IgD-negative memory B cell (primary cell): ENCODE measurements around the gene STRIP1. TPM values are rescaled to one million over a fixed set of nuclear protein-coding genes. Genes with fewer than 3 reads are reported as not detected.

Experiments
- H3K27ac Mint-ChIP-seq, 3 donors: one replicate each; pipeline ENCODE4 v1.8.0; 2020 to 2022; ENCODE audit warnings: mild to moderate bottlenecking in 3 of 3, mixed read lengths in 3 of 3, moderate library complexity in 1 of 3
- H3K27me3 Mint-ChIP-seq: one replicate; pipeline ENCODE4 v1.8.0; 2021; ENCODE audit warnings: mixed read lengths
- H3K36me3 Mint-ChIP-seq: one replicate; pipeline ENCODE4 v1.8.0; 2020; ENCODE audit warnings: mild to moderate bottlenecking, mixed read lengths
- H3K4me1 Mint-ChIP-seq, 3 donors: one replicate each; pipeline ENCODE4 v1.8.0; 2020 to 2022; ENCODE audit warnings: mixed read lengths in 3 of 3, mild to moderate bottlenecking in 1 of 3
- H3K4me3 Mint-ChIP-seq, 4 donors: one replicate each; pipeline ENCODE4 v1.8.0; 2020 to 2022; ENCODE audit warnings: mild to moderate bottlenecking in 4 of 4, mixed read lengths in 4 of 4, moderate library complexity in 3 of 4
- H3K9me3 Mint-ChIP-seq, 3 donors: one replicate each; pipeline ENCODE4 v1.8.0; 2020 to 2021; ENCODE audit warnings: mixed read lengths in 3 of 3, mild to moderate bottlenecking in 1 of 3
- polyA plus RNA-seq: library from polyadenylated mRNA; unstranded; fragments of 300-500 nt; fragmentation: Illumina TruSeq; gene quantifications from one replicate; pipeline ENCODE4 v1.2.3, GENCODE V29; 2021

The STRIP1 gene
- polyA plus RNA-seq, 1 donor from 2014 or later = 22.5 TPM

DNA sequence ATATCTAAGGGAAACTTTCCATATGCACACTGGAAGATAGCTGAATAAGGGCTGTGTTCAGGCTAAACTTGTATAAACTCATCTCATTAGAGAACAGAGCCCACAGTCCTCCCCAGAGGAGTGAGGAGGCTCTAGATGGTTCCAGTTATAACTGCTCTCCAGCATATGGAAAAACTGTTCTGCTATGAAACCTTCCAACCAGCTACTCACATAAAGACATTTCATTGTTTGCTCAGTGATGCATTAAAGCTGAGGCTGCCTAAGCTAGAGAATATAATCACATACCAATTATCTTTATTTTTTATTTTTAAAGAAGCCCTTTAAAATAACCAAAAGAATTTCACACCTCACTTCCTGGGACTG is 36.6 kb upstream of the STRIP1 start:
- Mint-ChIP-seq H3K4me3 (no peak overlapping the region), H3K27me3 (no peaks in the 10 kb centered on the region), H3K27ac (no peak overlapping the region), H3K36me3 (peaks cover 2% of the 10 kb centered on the region), H3K9me3 (no peaks in the 10 kb centered on the region), H3K4me1 (peaks cover 9 to 16% (median 10%) of the 10 kb centered on the region in 3 donors)

DNA sequence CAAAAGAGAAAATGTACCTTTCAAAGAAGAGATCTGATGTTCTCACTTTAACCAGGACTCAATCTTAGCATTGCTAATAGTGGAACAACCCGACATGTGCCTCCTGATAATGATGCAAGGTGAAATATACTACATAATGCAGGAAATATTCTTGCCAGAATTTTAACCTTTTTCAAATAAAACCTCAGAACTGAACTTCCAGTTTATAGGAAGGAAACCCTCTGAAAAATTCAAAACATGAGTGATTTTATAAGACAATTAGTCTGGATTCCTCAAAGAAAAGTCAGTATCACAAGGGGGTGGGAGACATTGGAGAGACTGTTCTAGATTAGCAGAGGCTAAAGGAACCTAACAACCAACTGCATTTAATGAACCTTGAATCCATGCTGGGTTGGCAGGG is 31.7 kb upstream of the STRIP1 start:
- Mint-ChIP-seq H3K27me3 (no peaks in the 10 kb centered on the region), H3K4me3 (no peak overlapping the region), H3K9me3 (no peaks in the 10 kb centered on the region), H3K27ac (no peak overlapping the region), H3K36me3 (no peaks in the 10 kb centered on the region), H3K4me1 (peaks cover 21 to 35% (median 23%) of the 10 kb centered on the region in 3 donors)

DNA sequence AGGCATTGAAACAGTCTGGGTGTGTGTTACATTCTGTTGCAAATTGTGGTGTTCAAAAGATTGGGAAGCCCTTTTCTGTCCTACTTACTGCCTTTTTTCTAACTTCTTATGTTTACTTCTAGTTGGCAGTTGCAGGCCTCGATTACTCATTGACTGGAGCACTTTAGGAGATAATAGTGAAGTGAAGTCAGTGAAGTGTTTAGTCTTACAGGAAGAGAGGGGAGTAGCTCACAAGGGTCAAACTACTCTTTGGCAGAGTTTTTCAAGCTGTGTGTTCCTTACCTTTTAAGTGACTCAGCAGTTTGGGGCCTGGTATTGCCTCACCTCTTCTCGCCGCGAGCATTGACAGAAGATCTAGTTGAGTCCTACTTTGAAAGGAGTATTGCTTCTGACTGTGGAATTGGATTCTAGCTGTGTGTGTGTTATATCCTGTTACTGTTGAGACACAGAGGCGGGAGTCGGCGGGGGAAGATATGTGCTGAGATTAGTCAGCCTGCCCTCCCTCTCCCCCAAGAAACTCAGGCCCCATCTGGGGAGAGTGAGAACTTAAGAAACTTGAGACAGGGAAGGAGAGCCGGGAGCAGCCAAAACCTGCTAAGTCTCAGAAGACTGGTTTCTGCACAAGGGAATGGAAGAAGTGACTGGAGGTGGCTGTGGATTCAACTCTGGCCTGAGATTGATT is 30.5 kb upstream of the STRIP1 start:
- peak overlapping the region in 2 of 4 donors; percentile 38 to 59 for H3K4me3 Mint-ChIP-seq
- H3K4me1 Mint-ChIP-seq = peaks cover 21 to 33% (median 23%) of the 10 kb centered on the region in 3 donors
- peak overlapping the region in 2 of 3 donors; percentile 41 to 72 for H3K27ac Mint-ChIP-seq
- no peaks in the 10 kb centered on the region for H3K9me3 Mint-ChIP-seq
- no peaks in the 10 kb centered on the region for H3K36me3 Mint-ChIP-seq
- H3K27me3 Mint-ChIP-seq = no peaks in the 10 kb centered on the region

DNA sequence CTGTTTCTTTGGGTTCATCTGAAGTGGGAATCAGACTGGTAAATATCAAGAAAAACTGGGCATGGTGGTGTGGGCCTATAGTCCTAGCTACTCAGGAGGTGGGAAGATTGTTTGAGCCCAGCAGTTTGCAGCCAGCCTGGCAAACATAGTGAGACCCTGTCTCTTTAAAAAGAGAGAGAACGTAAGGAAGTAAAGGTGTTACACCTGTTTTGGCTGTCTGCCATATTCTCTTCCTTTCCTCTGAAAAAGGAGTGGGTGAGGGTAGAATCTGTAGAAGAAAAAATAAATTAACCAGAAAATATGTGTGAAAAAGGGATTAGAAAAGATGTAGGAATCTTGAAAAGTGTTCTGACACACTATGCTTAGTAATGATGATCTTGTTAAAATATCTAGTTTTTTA is 29.8 kb upstream of the STRIP1 start:
- no peak overlapping the region for H3K4me3 Mint-ChIP-seq
- H3K4me1 Mint-ChIP-seq = peaks cover 21 to 33% (median 22%) of the 10 kb centered on the region in 3 donors
- H3K27me3 Mint-ChIP-seq = no peaks in the 10 kb centered on the region
- no peaks in the 10 kb centered on the region for H3K36me3 Mint-ChIP-seq
- H3K9me3 Mint-ChIP-seq = no peaks in the 10 kb centered on the region
- peak overlapping the region in 1 of 3 donors; percentile 72 for H3K27ac Mint-ChIP-seq

DNA sequence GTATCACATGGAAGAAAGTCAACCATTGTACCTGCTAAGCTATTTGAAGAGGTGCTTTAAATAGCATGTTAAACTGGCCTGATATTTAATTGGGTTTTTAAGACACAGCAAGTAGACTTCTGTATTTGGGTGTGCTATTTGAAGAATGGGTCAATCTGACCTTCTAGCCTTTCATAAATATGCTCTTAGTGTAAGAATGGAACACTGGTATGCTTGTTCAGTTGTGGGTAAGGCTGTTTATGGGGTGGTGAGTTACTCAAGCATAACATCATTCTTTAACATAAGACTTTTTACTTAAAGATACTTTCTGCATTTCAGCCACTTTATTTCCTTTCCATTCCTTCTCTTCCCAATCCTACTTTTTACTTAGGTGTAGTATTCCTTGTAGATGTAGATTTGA is 28.5 kb upstream of the STRIP1 start:
- Mint-ChIP-seq H3K27ac (peak overlapping the region in 1 of 3 donors; percentile 88), H3K4me3 (no peak overlapping the region)

DNA sequence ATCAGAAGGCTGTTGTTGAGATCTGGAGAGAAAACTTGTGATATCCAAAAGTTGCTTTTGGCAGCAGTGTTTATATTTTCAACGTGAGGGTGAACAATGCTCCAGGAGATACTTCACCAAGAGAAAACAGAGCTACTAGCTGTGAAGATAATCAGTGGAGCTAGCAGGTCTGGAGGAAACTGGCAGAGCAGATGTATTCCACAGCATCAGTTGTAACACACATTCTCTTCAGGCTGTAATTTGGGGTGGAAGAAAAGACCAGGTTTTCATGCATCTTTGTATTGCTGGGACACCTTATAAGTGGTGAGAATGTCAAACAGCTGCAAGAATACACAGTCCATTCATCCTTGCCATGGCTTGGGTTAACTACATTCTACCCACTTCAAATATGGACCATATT is 27.9 kb upstream of the STRIP1 start:
- Mint-ChIP-seq H3K9me3 (no peaks in the 10 kb centered on the region), H3K36me3 (peaks cover 2% of the 10 kb centered on the region), H3K4me1 (peaks cover 23 to 41% (median 26%) of the 10 kb centered on the region in 3 donors), H3K4me3 (no peak overlapping the region), H3K27ac (peak overlapping the region in 1 of 3 donors; percentile 88), H3K27me3 (no peaks in the 10 kb centered on the region)

More for the DNA sequence above, 28.5 kb upstream of the STRIP1 start:
- Mint-ChIP-seq H3K27me3 (no peaks in the 10 kb centered on the region), H3K36me3 (no peaks in the 10 kb centered on the region), H3K4me1 (peaks cover 21 to 35% (median 24%) of the 10 kb centered on the region in 3 donors), H3K9me3 (no peaks in the 10 kb centered on the region)

DNA sequence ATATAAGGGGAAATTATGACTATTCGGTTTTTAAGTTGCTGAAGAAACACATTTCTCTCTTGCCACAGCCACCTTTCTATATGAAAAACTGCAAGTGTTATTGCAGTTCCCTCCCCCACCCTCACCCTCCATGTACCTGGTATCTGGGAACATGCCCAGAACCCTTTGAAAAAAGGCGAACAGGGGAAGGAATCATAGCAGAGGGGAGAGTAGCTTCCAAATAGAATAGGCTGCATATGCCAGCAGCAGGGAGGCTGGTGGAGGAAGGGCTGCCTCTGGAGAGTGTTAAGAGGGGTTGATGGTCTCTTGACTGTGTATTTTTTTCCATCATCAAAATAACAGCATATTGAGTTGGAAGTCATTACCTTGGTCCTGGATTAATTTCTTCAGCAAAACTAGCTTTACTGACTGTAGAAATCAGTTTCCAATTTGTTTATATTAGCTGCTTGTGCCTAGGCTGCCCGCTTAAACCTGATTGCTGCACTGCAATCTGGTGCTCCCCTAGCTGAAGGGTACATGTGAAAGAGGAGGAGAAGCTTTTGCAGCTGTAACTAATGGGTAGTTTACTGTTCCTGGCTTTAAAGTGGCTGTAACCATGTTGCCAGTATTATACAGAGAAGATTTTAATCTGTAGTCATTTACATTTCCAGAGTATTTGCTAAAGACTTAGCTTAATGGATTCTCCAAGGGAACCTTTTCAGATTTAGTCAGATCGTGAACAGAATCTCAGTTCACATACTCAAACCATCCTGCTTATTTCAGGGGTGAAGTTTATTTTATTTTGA is 27.2 kb upstream of the STRIP1 start:
- Mint-ChIP-seq H3K36me3 (peaks cover 2% of the 10 kb centered on the region), H3K27ac (no peak overlapping the region), H3K9me3 (no peaks in the 10 kb centered on the region), H3K27me3 (no peaks in the 10 kb centered on the region), H3K4me1 (peaks cover 30 to 47% (median 32%) of the 10 kb centered on the region in 3 donors), H3K4me3 (no peak overlapping the region)

DNA sequence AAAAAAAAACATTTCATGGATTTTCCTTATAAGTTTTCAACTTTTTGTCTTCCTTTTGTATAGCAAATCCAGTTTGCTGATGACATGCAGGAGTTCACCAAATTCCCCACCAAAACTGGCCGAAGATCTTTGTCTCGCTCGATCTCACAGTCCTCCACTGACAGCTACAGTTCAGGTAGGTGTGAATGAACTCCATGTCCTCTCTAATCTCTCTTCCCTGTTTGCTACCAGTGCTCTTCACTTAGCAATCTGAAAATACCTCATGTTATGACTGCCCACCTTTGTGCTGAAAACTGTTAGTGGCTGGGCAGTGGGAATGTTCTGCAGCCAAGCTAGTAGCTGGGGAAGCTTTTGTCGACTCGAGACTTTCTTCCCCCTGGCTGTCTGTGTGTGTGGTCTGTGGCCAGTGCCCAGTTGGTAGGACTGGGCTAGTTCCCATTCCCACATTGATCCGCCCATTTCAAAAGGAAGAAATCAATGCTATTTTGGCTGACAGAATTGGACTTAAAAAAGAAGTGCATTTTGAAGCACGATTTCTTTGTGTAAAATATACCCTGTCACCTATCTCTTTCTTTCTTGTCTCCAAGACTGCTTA is 25.4 kb upstream of the STRIP1 start:
- Mint-ChIP-seq H3K4me1 (peaks cover 15 to 41% (median 20%) of the 10 kb centered on the region in 3 donors), H3K4me3 (no peak overlapping the region), H3K9me3 (no peaks in the 10 kb centered on the region), H3K27ac (peak overlapping the region in 1 of 3 donors; percentile 73), H3K27me3 (no peaks in the 10 kb centered on the region), H3K36me3 (peaks cover 2% of the 10 kb centered on the region)

DNA sequence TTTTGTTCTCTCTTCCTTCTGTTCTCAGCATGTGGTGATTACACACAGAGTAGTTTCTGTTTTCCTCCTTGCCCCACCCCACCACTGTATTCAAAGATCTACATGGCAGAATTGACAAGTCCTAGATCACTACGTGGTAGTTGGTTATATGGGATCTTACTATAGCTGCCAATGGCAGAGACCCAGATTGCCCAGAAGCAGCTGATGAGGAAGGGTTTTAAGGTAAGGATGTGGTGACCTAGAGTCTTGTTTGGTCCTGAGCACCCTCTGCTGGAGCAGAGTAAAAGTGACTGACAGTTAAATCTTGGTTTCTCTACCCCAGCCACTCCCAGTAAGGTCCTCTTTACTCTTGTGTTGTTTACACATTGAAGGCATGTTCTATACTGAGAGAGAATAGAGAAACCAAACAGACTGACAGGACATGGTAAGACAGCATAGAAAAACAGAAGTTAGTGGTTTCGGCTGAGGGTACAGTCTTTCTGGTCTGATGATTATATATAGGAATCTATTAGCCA is 22.8 kb upstream of the STRIP1 start:
- peaks cover 6% of the 10 kb centered on the region for H3K36me3 Mint-ChIP-seq

DNA sequence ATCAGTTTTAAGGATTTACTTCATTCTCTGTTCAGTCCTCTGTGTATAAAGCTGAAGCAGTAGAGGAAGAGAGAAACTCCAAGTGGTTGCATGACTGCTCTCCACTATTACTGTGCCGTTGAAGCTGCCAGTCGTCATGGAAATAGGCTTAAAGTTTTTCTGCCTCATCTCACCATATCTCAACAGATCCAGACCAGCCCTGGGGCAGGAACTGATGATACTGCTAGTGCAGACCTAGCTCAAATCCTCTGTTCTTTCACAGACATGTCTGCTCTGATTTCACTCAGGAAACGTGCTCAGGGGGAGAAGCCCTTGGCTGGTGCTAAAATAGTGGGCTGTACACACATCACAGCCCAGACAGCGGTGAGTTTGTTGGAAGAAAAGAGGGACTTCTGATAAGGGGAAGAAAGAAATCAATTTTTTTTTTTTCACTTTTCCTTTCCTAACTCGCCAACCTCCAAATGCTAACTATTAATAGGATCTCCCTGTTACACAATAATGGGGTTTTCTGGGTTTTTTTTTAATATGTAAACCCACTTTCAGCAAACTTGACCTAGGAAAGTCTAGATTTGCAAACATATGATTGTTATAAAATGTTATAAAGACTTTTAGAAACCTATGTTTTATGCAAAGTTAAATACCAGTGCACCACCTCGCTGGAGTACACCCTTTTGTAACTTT is 22.2 kb upstream of the STRIP1 start:
- Mint-ChIP-seq H3K27ac (peak overlapping the region; percentile 89 to 99 (median 94)), H3K4me3 (peak overlapping the region; percentile 70 to 87 (median 80)), H3K36me3 (peaks cover 6% of the 10 kb centered on the region), H3K27me3 (no peaks in the 10 kb centered on the region), H3K9me3 (no peaks in the 10 kb centered on the region), H3K4me1 (peaks cover 11 to 20% (median 14%) of the 10 kb centered on the region in 3 donors)

More for the DNA sequence above, 22.8 kb upstream of the STRIP1 start:
- Mint-ChIP-seq H3K4me1 (peaks cover 11 to 22% (median 14%) of the 10 kb centered on the region in 3 donors), H3K27me3 (no peaks in the 10 kb centered on the region), H3K4me3 (peak overlapping the region; percentile 70 to 87 (median 80)), H3K27ac (peak overlapping the region; percentile 89 to 99 (median 94)), H3K9me3 (no peaks in the 10 kb centered on the region)

DNA sequence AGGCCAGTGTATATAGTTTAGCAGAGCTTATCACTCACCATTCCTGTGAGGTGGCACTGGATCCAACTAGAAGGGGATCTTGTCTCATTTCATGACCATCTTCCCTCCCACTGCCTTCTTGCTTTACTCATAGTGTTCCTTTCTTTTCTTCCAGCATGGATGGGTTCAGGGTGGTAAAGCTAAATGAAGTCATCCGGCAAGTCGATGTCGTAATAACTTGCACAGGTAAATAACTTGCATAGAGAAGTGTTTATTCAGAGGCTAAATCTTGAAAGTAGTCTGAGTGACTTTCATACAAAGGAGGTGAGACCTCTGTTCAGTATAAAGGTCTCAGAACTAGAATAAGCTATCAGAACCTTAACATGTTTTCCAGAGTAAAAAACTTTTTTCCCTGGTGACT is 16.6 kb upstream of the STRIP1 start:
- Mint-ChIP-seq H3K4me3 (no peak overlapping the region), H3K9me3 (no peaks in the 10 kb centered on the region), H3K27ac (no peak overlapping the region), H3K4me1 (peaks cover 0 to 3% (median 2%) of the 10 kb centered on the region in 3 donors), H3K36me3 (peaks cover 9% of the 10 kb centered on the region), H3K27me3 (no peaks in the 10 kb centered on the region)

DNA sequence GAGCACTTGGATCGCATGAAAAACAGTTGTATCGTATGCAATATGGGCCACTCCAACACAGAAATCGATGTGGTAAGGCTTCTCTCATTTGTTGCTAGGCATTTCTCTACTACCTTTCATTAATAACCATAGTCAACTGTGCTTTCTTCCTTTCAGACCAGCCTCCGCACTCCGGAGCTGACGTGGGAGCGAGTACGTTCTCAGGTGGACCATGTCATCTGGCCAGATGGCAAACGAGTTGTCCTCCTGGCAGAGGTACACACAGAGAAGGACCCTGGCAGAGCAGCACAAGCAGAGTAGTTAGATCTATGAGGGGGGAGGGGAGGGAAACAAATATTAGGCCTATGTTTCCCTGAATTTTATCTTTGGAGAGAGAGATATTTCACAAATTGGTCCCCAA is 16.0 kb upstream of the STRIP1 start:
- Mint-ChIP-seq H3K36me3 (peaks cover 9% of the 10 kb centered on the region), H3K27me3 (no peaks in the 10 kb centered on the region), H3K4me1 (peaks cover 3 to 6% (median 3%) of the 10 kb centered on the region in 3 donors), H3K4me3 (peak overlapping the region in 1 of 4 donors; percentile 12), H3K9me3 (no peaks in the 10 kb centered on the region), H3K27ac (no peak overlapping the region)

DNA sequence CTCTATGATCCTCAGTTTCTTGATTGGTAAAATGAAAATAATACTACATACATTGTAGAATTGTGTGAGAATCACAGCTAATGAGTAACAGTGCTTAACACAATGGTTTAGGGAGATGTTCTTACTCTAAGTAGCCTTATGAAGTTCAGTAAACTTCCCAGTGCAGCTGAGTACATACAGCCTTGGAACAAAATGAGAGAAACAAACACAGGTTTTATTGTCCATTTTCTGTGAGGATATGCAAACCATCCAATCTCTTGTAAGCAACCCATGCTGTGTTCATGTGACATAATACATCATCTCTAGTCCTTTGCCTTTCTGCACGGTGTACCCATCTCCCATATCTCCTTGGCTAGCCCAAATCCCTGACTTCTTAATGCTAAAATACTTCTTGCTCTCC is 14.7 kb upstream of the STRIP1 start:
- no peak overlapping the region for H3K4me3 Mint-ChIP-seq
- no peak overlapping the region for H3K27ac Mint-ChIP-seq
- no peaks in the 10 kb centered on the region for H3K9me3 Mint-ChIP-seq
- peaks cover 8% of the 10 kb centered on the region for H3K36me3 Mint-ChIP-seq
- peaks cover 10 to 13% (median 11%) of the 10 kb centered on the region in 3 donors for H3K4me1 Mint-ChIP-seq
- H3K27me3 Mint-ChIP-seq = no peaks in the 10 kb centered on the region

DNA sequence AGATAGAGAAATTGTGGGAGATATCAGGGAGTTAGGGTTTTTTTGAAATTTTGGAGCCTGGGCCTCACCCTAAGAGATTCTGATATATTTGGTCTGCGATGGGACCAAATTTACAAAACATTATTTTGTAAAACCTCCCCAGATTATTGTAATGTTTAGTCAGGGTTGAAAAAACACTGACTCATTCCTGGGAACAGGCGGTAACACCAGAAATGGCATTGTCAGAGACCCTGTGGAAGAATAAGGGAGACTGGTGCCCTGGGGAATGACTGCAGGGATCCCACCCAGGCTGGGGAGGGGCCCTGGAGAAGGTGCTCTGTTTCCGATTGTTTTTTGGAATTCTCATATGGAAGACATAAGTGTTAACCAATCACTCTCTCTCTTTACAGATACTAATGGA is 13.1 kb upstream of the STRIP1 start:
- no peak overlapping the region for H3K4me3 Mint-ChIP-seq
- no peaks in the 10 kb centered on the region for H3K9me3 Mint-ChIP-seq
- H3K36me3 Mint-ChIP-seq = peaks cover 8% of the 10 kb centered on the region
- H3K4me1 Mint-ChIP-seq = peaks cover 7 to 14% (median 13%) of the 10 kb centered on the region in 3 donors
- H3K27ac Mint-ChIP-seq = no peak overlapping the region
- no peaks in the 10 kb centered on the region for H3K27me3 Mint-ChIP-seq
